Measurements from ENCODE around the gene GPATCH2L. TPM values are rescaled to one million over a fixed set of nuclear protein-coding genes. Genes with fewer than 3 reads are reported as not detected.
A peak's percentile ranks its signal among the peaks of the same experiment; 100 is the strongest.

The GPATCH2L gene
- total RNA-seq, 1 donor from 2014 or later = 64.0 TPM

- Histone ChIP-seq H3K36me3 (ENCODE audit: control insufficient read depth, insufficient read depth, low read length) (peaks cover 10% of the 10 kb centered on the region), H3K27me3 (ENCODE audit: control insufficient read depth, insufficient read depth, low read length) (no peaks in the 10 kb centered on the region), H3K4me3 (ENCODE audit: low read depth, low read length) (no peak overlapping the region)
- TF ChIP-seq CTCF (IDR thresholded peaks at IDR 0.05; ENCODE audit: insufficient read depth, low read length, severe bottlenecking) = no peak
- FAIRE-seq (no peak), DNase-seq (ENCODE audit: low read depth) (no peak)
Measured at GRCh38 chr14:76153919-76154318, 2.2 kb downstream of the GPATCH2L start.

GRCh38 chr14:76154539-76155126 is 2.9 kb downstream of the GPATCH2L start:
- Histone ChIP-seq H3K27me3 (ENCODE audit: control insufficient read depth, insufficient read depth, low read length) (no peaks in the 10 kb centered on the region), H3K36me3 (ENCODE audit: control insufficient read depth, insufficient read depth, low read length) (peaks cover 13% of the 10 kb centered on the region), H3K4me3 (ENCODE audit: low read depth, low read length) (no peak overlapping the region)
- no peak for TF ChIP-seq CTCF (IDR thresholded peaks at IDR 0.05; ENCODE audit: insufficient read depth, low read length, severe bottlenecking)
- DNase-seq (ENCODE audit: low read depth) (no peak), FAIRE-seq (no peak)

- no peak overlapping the region for H3K4me3 ChIP-seq (ENCODE audit: low read depth, low read length)
- FAIRE-seq (no peak), DNase-seq (ENCODE audit: low read depth) (no peak)
- H3K27me3 ChIP-seq (ENCODE audit: control insufficient read depth, insufficient read depth, low read length) = no peaks in the 10 kb centered on the region
- peaks cover 8% of the 10 kb centered on the region for H3K36me3 ChIP-seq (ENCODE audit: control insufficient read depth, insufficient read depth, low read length)
- no peak for TF ChIP-seq CTCF (IDR thresholded peaks at IDR 0.05; ENCODE audit: insufficient read depth, low read length, severe bottlenecking)
Measured at GRCh38 chr14:76163668-76164363, 12.1 kb downstream of the GPATCH2L start.

GRCh38 chr14:76168531-76168930 is 16.8 kb downstream of the GPATCH2L start:
- no peak for FAIRE-seq
- DNase-seq (ENCODE audit: low read depth) = peak; percentile 72

GRCh38 chr14:76169776-76170175 is 18.1 kb downstream of the GPATCH2L start:
- no peaks in the 10 kb centered on the region for H3K27me3 ChIP-seq (ENCODE audit: control insufficient read depth, insufficient read depth, low read length)
- no peak for FAIRE-seq
- TF ChIP-seq CTCF (IDR thresholded peaks at IDR 0.05; ENCODE audit: insufficient read depth, low read length, severe bottlenecking) = no peak
- no peak overlapping the region for H3K4me3 ChIP-seq (ENCODE audit: low read depth, low read length)
- peaks cover 2% of the 10 kb centered on the region for H3K36me3 ChIP-seq (ENCODE audit: control insufficient read depth, insufficient read depth, low read length)
- peak; percentile 56 for DNase-seq (ENCODE audit: low read depth)

More at GRCh38 chr14:76168531-76168930, 16.8 kb downstream of the GPATCH2L start:
- no peak overlapping the region for H3K4me3 ChIP-seq (ENCODE audit: low read depth, low read length)
- H3K27me3 ChIP-seq (ENCODE audit: control insufficient read depth, insufficient read depth, low read length) = no peaks in the 10 kb centered on the region
- peaks cover 2% of the 10 kb centered on the region for H3K36me3 ChIP-seq (ENCODE audit: control insufficient read depth, insufficient read depth, low read length)
- no peak for TF ChIP-seq CTCF (IDR thresholded peaks at IDR 0.05; ENCODE audit: insufficient read depth, low read length, severe bottlenecking)

Data from bronchial epithelial cell (primary cell).